ENCODE data around the gene SAMMSON.

SAMMSON gene

DNA sequence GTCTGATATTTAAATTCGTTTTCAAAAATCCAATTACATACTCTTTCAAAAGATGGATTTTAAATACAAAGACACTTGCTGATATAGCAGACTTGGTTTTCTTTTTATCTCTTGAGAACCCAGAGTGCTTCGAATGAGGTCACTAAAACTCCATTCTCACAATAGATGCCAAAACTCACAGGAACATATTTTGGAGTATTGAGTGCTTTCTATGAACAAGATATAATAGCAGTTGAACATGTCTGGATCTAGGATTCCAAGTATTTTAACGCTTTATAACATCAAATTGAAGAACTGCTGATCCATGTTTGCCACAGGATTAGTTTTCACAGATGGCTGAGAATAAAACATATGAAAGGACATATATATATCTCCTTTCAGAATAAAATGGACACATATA lies 113.2 kb downstream of the SAMMSON start:
- WGBS, 2 experiments (ENCODE audit: insufficient coverage in 2 of 2), result no CpG with 5 or more reads among the region's 3 CpGs
- no peaks in the 10 kb centered on the region for H3K4me1 ChIP-seq (ENCODE audit: control insufficient read depth, insufficient read depth, low read length, poor library complexity, severe bottlenecking)
- H3K36me3 ChIP-seq (ENCODE audit: control insufficient read depth, insufficient read depth, low read length), result no peaks in the 10 kb centered on the region
- H3K4me3 ChIP-seq (ENCODE audit: extremely low read depth, insufficient read depth, low read length, poor library complexity, severe bottlenecking), result no peak overlapping the region
- no peak overlapping the region for H3K27ac ChIP-seq (ENCODE audit: low read depth, low read length, severe bottlenecking)
- H3K9me3 ChIP-seq (ENCODE audit: control insufficient read depth, low read length), result no peaks in the 10 kb centered on the region

DNA sequence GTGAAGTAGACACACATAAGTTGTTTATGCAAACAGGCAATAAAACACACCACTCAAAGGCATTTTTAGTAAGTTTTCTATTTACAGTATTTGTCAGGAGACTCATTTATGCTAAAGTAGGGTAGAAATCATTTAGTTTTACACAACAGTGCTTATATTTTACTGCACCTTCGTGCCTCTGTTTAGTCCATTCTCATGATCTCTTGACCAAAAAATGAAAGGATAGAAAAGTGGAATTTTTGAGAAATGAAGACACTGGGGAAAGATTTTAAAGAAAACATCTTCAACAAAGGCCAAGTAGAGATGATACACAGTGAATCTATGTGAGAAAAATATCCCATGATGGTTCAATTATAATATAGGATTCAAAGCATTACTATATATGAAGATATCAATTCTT lies 114.9 kb downstream of the SAMMSON start:
- Histone ChIP-seq H3K4me1 (ENCODE audit: control insufficient read depth, insufficient read depth, low read length, poor library complexity, severe bottlenecking) (no peaks in the 10 kb centered on the region), H3K4me3 (ENCODE audit: extremely low read depth, insufficient read depth, low read length, poor library complexity, severe bottlenecking) (no peak overlapping the region), H3K36me3 (ENCODE audit: control insufficient read depth, insufficient read depth, low read length) (no peaks in the 10 kb centered on the region), H3K9me3 (ENCODE audit: control insufficient read depth, low read length) (no peaks in the 10 kb centered on the region), H3K27ac (ENCODE audit: low read depth, low read length, severe bottlenecking) (no peak overlapping the region)
- WGBS, 2 experiments (ENCODE audit: insufficient coverage in 2 of 2), result no CpG with 5 or more reads among the region's 1 CpG

GRCh38 chr3:70119879-70120278 lies 120.3 kb downstream of the SAMMSON start:
- Histone ChIP-seq H3K27ac (ENCODE audit: low read depth, low read length, severe bottlenecking) (no peak overlapping the region), H3K9me3 (ENCODE audit: control insufficient read depth, low read length) (no peaks in the 10 kb centered on the region), H3K36me3 (ENCODE audit: control insufficient read depth, insufficient read depth, low read length) (no peaks in the 10 kb centered on the region), H3K4me1 (ENCODE audit: control insufficient read depth, insufficient read depth, low read length, poor library complexity, severe bottlenecking) (no peaks in the 10 kb centered on the region), H3K4me3 (ENCODE audit: extremely low read depth, insufficient read depth, low read length, poor library complexity, severe bottlenecking) (no peak overlapping the region)
- WGBS, 2 experiments (ENCODE audit: insufficient coverage in 2 of 2), result no CpG with 5 or more reads among the region's 2 CpGs

Measured in mesodermal cell (in vitro differentiated cells).